Endothelial cell (in vitro differentiated cells): Measurements from ENCODE around the gene SHISAL2B. TPM values are rescaled to one million over a fixed set of nuclear protein-coding genes. Genes with fewer than 3 reads are reported as not detected.

Experiments used
- DNase-seq: peaks from one replicate; pipeline ENCODE4 v3.0.0; 2021; ENCODE audit warnings: low spot score
- H3K27ac Mint-ChIP-seq: one replicate; pipeline ENCODE4 v1.8.0; 2021; ENCODE audit warnings: mixed read lengths, inconsistent platforms; ENCODE audit not compliant: unreplicated experiment
- H3K27me3 Mint-ChIP-seq: one replicate; pipeline ENCODE4 v1.8.0; 2021; ENCODE audit warnings: mild to moderate bottlenecking, moderate library complexity, mixed read lengths, inconsistent platforms; ENCODE audit not compliant: unreplicated experiment
- H3K36me3 Mint-ChIP-seq: one replicate; pipeline ENCODE4 v1.8.0; 2021; ENCODE audit warnings: mild to moderate bottlenecking, low read depth, mixed read lengths, inconsistent platforms; ENCODE audit not compliant: unreplicated experiment
- H3K4me1 Mint-ChIP-seq: one replicate; pipeline ENCODE4 v1.8.0; 2021; ENCODE audit warnings: mild to moderate bottlenecking, mixed read lengths, inconsistent platforms; ENCODE audit not compliant: unreplicated experiment
- H3K4me3 Mint-ChIP-seq: one replicate; pipeline ENCODE4 v1.8.0; 2021; ENCODE audit warnings: mild to moderate bottlenecking, mixed read lengths, inconsistent platforms; ENCODE audit not compliant: unreplicated experiment
- H3K9me3 Mint-ChIP-seq: one replicate; pipeline ENCODE4 v1.8.0; 2021; ENCODE audit warnings: mixed read lengths, inconsistent platforms; ENCODE audit not compliant: unreplicated experiment
- CTCF ChIP-seq: fragments of 200-600 bp; sonication (generic); IDR thresholded peaks from one replicate; pipeline ENCODE4 v1.5.0; 2021; ENCODE audit warnings: antibody characterized with exemption; ENCODE audit not compliant: unreplicated experiment
- total RNA-seq: library from RNA; stranded (reverse); fragmentation: NEBNext Ultra II Directional; extraction: Animal tissue kit (Norgen Biotek cat#: 25700); gene quantifications from one replicate; pipeline ENCODE4 v1.2.1, GENCODE V29; 2021; ENCODE audit not compliant: unreplicated experiment

Gene SHISAL2B
- total RNA-seq, 1 donor from 2014 or later, result 1.4 TPM

GRCh38 chr5:64744914-64745313 is 54.6 kb downstream of the SHISAL2B start:
- Mint-ChIP-seq H3K27ac (peak overlapping the region; percentile 92), H3K4me3 (no peak overlapping the region), H3K4me1 (peaks cover 4% of the 10 kb centered on the region), H3K9me3 (no peaks in the 10 kb centered on the region), H3K36me3 (peaks cover 3% of the 10 kb centered on the region), H3K27me3 (no peaks in the 10 kb centered on the region)
- no peak for TF ChIP-seq CTCF
- DNase-seq, result no peak

GRCh38 chr5:64746446-64746845 is 56.1 kb downstream of the SHISAL2B start:
- Mint-ChIP-seq H3K9me3 (no peaks in the 10 kb centered on the region), H3K27me3 (no peaks in the 10 kb centered on the region), H3K4me3 (no peak overlapping the region), H3K36me3 (peaks cover 3% of the 10 kb centered on the region), H3K27ac (no peak overlapping the region), H3K4me1 (peaks cover 4% of the 10 kb centered on the region)
- DNase-seq, result no peak
- no peak for TF ChIP-seq CTCF

DNA sequence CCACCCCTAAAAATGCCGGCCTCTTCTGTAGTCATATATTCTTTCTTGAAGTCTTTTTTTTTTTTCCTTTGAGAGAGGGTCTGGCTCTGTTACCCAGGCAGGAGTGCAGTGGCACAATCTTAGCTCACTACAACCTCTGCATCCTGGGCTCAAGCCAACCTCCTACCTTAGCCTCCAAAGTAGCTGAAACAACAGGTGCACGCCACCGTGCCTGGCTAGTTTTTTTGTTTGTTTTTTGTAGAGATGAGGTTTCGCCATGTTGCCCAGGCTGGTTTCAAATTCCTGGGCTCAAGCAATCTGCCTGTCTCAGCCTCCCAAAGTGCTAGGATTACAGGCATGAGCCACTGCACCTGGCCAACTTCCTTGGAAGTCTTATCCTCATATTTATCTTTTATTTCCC is 59.1 kb downstream of the SHISAL2B start:
- peaks cover 4% of the 10 kb centered on the region for H3K4me1 Mint-ChIP-seq
- TF ChIP-seq CTCF, result no peak
- DNase-seq, result no peak

GRCh38 chr5:64754066-64754465 is 63.8 kb downstream of the SHISAL2B start:
- H3K9me3 Mint-ChIP-seq, result no peaks in the 10 kb centered on the region
- H3K27ac Mint-ChIP-seq, result no peak overlapping the region
- no peak for DNase-seq
- no peaks in the 10 kb centered on the region for H3K4me1 Mint-ChIP-seq
- H3K27me3 Mint-ChIP-seq, result no peaks in the 10 kb centered on the region
- no peak overlapping the region for H3K4me3 Mint-ChIP-seq
- TF ChIP-seq CTCF, result no peak
- H3K36me3 Mint-ChIP-seq, result peaks cover 10% of the 10 kb centered on the region

More for the DNA sequence above, 59.1 kb downstream of the SHISAL2B start:
- H3K27ac Mint-ChIP-seq, result no peak overlapping the region
- no peaks in the 10 kb centered on the region for H3K9me3 Mint-ChIP-seq
- no peaks in the 10 kb centered on the region for H3K27me3 Mint-ChIP-seq
- H3K36me3 Mint-ChIP-seq, result peaks cover 2% of the 10 kb centered on the region
- H3K4me3 Mint-ChIP-seq, result no peak overlapping the region

GRCh38 chr5:64758901-64759300 is 68.6 kb downstream of the SHISAL2B start:
- peaks cover 10% of the 10 kb centered on the region for H3K36me3 Mint-ChIP-seq
- H3K4me3 Mint-ChIP-seq, result no peak overlapping the region
- peaks cover 18% of the 10 kb centered on the region for H3K4me1 Mint-ChIP-seq
- no peak for DNase-seq
- H3K27me3 Mint-ChIP-seq, result no peaks in the 10 kb centered on the region
- H3K9me3 Mint-ChIP-seq, result no peaks in the 10 kb centered on the region
- peak overlapping the region; percentile 14 for H3K27ac Mint-ChIP-seq
- TF ChIP-seq CTCF, result no peak
